Loucy (cell line): ENCODE measurements around the gene PRSS38.

Experiments
- H2AFZ ChIP-seq: fragments of 200-600 bp; sonication (generic); 2 replicates; pipeline ENCODE4 v1.6.0; 2016; ENCODE audit warnings: antibody characterized with exemption, mild to moderate bottlenecking, low read length, moderate library complexity
- H3F3A ChIP-seq: fragments of 200-600 bp; 2 replicates; pipeline ENCODE4 v1.6.0; 2016; ENCODE audit warnings: antibody characterized with exemption, low read depth, mild to moderate bottlenecking
- H3K27me3 ChIP-seq: fragments of 200-600 bp; sonication (generic); 2 replicates; pipeline ENCODE4 v1.6.1; 2014; ENCODE audit warnings: low read length, mild to moderate bottlenecking; ENCODE audit not compliant: insufficient read depth, poor library complexity, severe bottlenecking
- H3K36me3 ChIP-seq: fragments of 200-600 bp; sonication (generic); 2 replicates; pipeline ENCODE4 v1.6.1; 2016; ENCODE audit warnings: low read length; ENCODE audit not compliant: insufficient read depth
- H3K4me1 ChIP-seq: fragments of 200-600 bp; sonication (generic); 2 replicates; pipeline ENCODE4 v1.5.1; 2014; ENCODE audit warnings: low read length, mild to moderate bottlenecking; ENCODE audit not compliant: insufficient read depth, poor library complexity, severe bottlenecking
- H3K4me2 ChIP-seq: fragments of 200-600 bp; sonication (generic); 2 replicates; pipeline ENCODE4 v1.6.0; 2014; ENCODE audit warnings: antibody characterized with exemption, low read length, low read depth, mild to moderate bottlenecking; ENCODE audit not compliant: poor library complexity, severe bottlenecking
- H3K4me3 ChIP-seq: fragments of 200-600 bp; sonication (generic); 2 replicates; pipeline ENCODE4 v1.5.1; 2014; ENCODE audit warnings: low read length, mild to moderate bottlenecking, mixed read lengths; ENCODE audit not compliant: poor library complexity, severe bottlenecking
- H3K79me2 ChIP-seq: fragments of 200-600 bp; sonication (generic); 2 replicates; pipeline ENCODE4 v1.6.1; 2014; ENCODE audit warnings: low read length; ENCODE audit not compliant: insufficient read depth
- H3K9ac ChIP-seq: fragments of 200-600 bp; sonication (generic); 2 replicates; pipeline ENCODE4 v1.6.0; 2014; ENCODE audit warnings: mild to moderate bottlenecking, low read depth, low read length, moderate library complexity; ENCODE audit not compliant: poor library complexity, severe bottlenecking
- H3K9me2 ChIP-seq: fragments of 200-600 bp; sonication (generic); replicated peaks from 2 replicates; pipeline ENCODE4 v1.6.1; 2016; ENCODE audit warnings: low read depth, low read length, mixed read lengths
- H3K9me3 ChIP-seq: fragments of 200-600 bp; sonication (generic); 2 replicates; pipeline ENCODE4 v1.6.1; 2014; ENCODE audit warnings: mild to moderate bottlenecking, antibody characterized with exemption, low read length, low read depth; ENCODE audit not compliant: insufficient read depth
- H4K20me1 ChIP-seq: fragments of 200-600 bp; sonication (generic); 2 replicates; pipeline ENCODE4 v1.6.0; 2014; ENCODE audit warnings: antibody characterized with exemption, low read length, mild to moderate bottlenecking; ENCODE audit not compliant: insufficient read depth, poor library complexity, severe bottlenecking
- EZH2phosphoT487 ChIP-seq: fragments of 200-600 bp; IDR thresholded peaks from 2 replicates; pipeline ENCODE4 v1.6.1; 2018; ENCODE audit warnings: antibody characterized with exemption, mild to moderate bottlenecking, moderate library complexity, borderline replicate concordance
- TF ChIP-seq, protein P1 (sequence below): fragments of 200-600 bp; sonication (generic); conservative IDR thresholded peaks from 2 replicates; pipeline ENCODE4 v1.5.1; 2014; ENCODE audit warnings: mild to moderate bottlenecking, antibody characterized with exemption, low read length

The PRSS38 gene

DNA sequence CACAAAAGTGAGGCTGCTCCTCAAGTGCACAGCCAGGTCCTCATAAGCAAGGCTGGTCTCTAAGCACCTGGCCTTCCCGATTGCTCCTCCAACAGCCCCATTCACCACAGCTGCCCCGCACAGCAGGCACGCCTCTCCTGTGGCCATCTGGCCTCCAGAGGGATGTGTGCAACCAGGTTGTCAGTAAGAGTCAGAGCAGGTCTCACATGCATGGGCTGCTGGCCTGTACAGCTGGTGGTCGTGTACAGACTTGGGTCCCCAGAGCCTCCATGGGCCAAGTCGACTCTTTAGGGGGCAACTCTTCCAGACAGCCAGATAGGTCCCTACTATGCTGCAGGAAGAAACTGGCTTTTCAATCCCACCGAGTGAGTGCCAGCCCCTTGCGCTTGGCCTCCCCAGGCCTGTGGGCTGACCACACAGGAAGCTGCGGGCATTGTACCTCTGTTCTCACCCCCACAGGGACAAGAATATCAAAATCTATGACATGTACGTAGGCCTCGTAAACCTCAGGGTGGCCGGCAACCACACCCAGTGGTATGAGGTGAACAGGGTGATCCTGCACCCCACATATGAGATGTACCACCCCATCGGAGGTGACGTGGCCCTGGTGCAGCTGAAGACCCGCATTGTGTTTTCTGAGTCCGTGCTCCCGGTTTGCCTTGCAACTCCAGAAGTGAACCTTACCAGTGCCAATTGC lies 1.4 kb downstream of the PRSS38 start:
- Histone ChIP-seq H3K9me2 (no peaks in the 10 kb centered on the region), H3K4me1 (no peaks in the 10 kb centered on the region), H4K20me1 (no peaks in the 10 kb centered on the region), H3K4me2 (no peak overlapping the region), H3K27me3 (no peaks in the 10 kb centered on the region), H3K9ac (no peak overlapping the region), H3K36me3 (no peaks in the 10 kb centered on the region), H3K9me3 (no peaks in the 10 kb centered on the region; the same call in 1 of the 2 replicates), H2AFZ (no peak overlapping the region), H3K4me3 (no peak overlapping the region), H3K79me2 (no peaks in the 10 kb centered on the region), H3F3A (no peaks in the 10 kb centered on the region)
- TF ChIP-seq, protein P1, sequence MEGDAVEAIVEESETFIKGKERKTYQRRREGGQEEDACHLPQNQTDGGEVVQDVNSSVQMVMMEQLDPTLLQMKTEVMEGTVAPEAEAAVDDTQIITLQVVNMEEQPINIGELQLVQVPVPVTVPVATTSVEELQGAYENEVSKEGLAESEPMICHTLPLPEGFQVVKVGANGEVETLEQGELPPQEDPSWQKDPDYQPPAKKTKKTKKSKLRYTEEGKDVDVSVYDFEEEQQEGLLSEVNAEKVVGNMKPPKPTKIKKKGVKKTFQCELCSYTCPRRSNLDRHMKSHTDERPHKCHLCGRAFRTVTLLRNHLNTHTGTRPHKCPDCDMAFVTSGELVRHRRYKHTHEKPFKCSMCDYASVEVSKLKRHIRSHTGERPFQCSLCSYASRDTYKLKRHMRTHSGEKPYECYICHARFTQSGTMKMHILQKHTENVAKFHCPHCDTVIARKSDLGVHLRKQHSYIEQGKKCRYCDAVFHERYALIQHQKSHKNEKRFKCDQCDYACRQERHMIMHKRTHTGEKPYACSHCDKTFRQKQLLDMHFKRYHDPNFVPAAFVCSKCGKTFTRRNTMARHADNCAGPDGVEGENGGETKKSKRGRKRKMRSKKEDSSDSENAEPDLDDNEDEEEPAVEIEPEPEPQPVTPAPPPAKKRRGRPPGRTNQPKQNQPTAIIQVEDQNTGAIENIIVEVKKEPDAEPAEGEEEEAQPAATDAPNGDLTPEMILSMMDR, result no peak
- no peak for TF ChIP-seq EZH2phosphoT487

DNA sequence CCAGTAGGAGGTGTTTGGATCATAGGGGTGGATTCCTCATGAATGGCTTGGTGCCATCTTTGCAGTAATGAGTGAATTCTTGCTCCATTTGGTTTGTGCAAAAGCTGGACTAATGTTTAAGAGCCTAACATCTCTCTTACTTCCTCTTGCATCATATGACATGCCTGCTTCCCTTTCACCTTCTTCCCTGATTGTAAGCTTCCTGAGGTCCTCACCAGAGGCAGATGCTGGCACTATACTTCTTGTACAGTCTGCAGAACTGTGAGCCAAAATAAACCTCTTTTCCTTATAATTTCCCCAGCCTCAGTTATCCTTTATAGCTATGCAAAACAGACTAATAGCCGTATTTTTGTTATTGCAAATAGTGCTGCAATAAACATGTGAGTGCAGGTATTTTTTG lies 8.1 kb downstream of the PRSS38 start:
- Histone ChIP-seq H3K4me3 (no peak overlapping the region), H3F3A (no peaks in the 10 kb centered on the region), H3K79me2 (no peaks in the 10 kb centered on the region), H2AFZ (no peak overlapping the region), H3K9me2 (no peaks in the 10 kb centered on the region), H3K36me3 (no peaks in the 10 kb centered on the region), H3K27me3 (no peaks in the 10 kb centered on the region), H3K9me3 (peaks cover 4% of the 10 kb centered on the region; the same call in 1 of the 2 replicates), H3K4me2 (no peak overlapping the region), H4K20me1 (no peaks in the 10 kb centered on the region), H3K9ac (no peak overlapping the region), H3K4me1 (no peaks in the 10 kb centered on the region)
- TF ChIP-seq EZH2phosphoT487, result no peak
- TF ChIP-seq, protein P1, result no peak

- Histone ChIP-seq H4K20me1 (no peaks in the 10 kb centered on the region), H3K36me3 (no peaks in the 10 kb centered on the region), H3K27me3 (no peaks in the 10 kb centered on the region), H3F3A (no peaks in the 10 kb centered on the region), H3K9ac (no peak overlapping the region), H3K4me2 (no peak overlapping the region), H3K4me3 (no peak overlapping the region), H3K4me1 (no peaks in the 10 kb centered on the region), H3K9me2 (no peaks in the 10 kb centered on the region), H2AFZ (no peak overlapping the region), H3K9me3 (peaks cover 4% of the 10 kb centered on the region; the same call in 1 of the 2 replicates), H3K79me2 (no peaks in the 10 kb centered on the region)
- no peak for TF ChIP-seq EZH2phosphoT487
- TF ChIP-seq, protein P1, result no peak
Observed at GRCh38 chr1:227824204-227824603, 8.7 kb downstream of the PRSS38 start.
